Lung (tissue), 12 donors: Measurements from ENCODE around the gene VCAM1. TPM values are rescaled to one million over a fixed set of nuclear protein-coding genes. Genes with fewer than 3 reads are reported as not detected.

Experiments
- ATAC-seq: fragments of 200-7000 bp; cut with Tn5 transposase; one replicate; pipeline ENCODE4 v1.9.1; 2020; ENCODE audit warnings: moderate number of reproducible peaks; ENCODE audit not compliant: insufficient read depth, low FRiP score
- DNase-seq, 3 donors: peaks; one replicate each; pipeline ENCODE4 v3.0.0-alpha.2; 2013 to 2017
- H3K27ac ChIP-seq, 2 donors: one replicate each; pipeline ENCODE4 v1.5.1; 2013; ENCODE audit warnings: mild to moderate bottlenecking in 2 of 2, moderate library complexity in 2 of 2, control low read depth in 1 of 2, inconsistent platforms in 1 of 2, low read depth in 1 of 2, low read length in 1 of 2
- H3K27me3 ChIP-seq, 3 donors: one replicate each; pipeline ENCODE4 v1.5.1; 2013; ENCODE audit warnings: low read length in 2 of 3; ENCODE audit not compliant: control insufficient read depth in 3 of 3, insufficient read depth in 3 of 3
- H3K36me3 ChIP-seq, 4 donors: one replicate each; pipeline ENCODE4 v1.5.1; 2013; ENCODE audit warnings: low read length in 4 of 4, mild to moderate bottlenecking in 1 of 4, moderate library complexity in 1 of 4; ENCODE audit not compliant: control insufficient read depth in 4 of 4, insufficient read depth in 4 of 4
- H3K4me1 ChIP-seq, 5 donors: one replicate each; pipeline ENCODE4 v1.5.1; 2013; ENCODE audit warnings: low read length in 5 of 5, mild to moderate bottlenecking in 2 of 5, moderate library complexity in 1 of 5; ENCODE audit not compliant: control insufficient read depth in 5 of 5, insufficient read depth in 5 of 5
- H3K4me3 ChIP-seq: one replicate; pipeline ENCODE4 v1.5.1; 2013; ENCODE audit warnings: mild to moderate bottlenecking, control low read depth, moderate library complexity
- H3K9ac ChIP-seq, 2 donors: one replicate each; pipeline ENCODE4 v1.5.1; 2013; ENCODE audit warnings: low read length in 2 of 2, control low read depth in 1 of 2; ENCODE audit not compliant: insufficient read depth in 1 of 2
- H3K9me3 ChIP-seq, 4 donors: one replicate each; pipeline ENCODE4 v1.5.1; 2013; ENCODE audit warnings: low read length in 3 of 4, mild to moderate bottlenecking in 1 of 4, moderate library complexity in 1 of 4; ENCODE audit not compliant: control insufficient read depth in 4 of 4, insufficient read depth in 3 of 4
- CTCF ChIP-seq: IDR thresholded peaks from 2 replicates; pipeline ENCODE4 v1.5.1; 2012; ENCODE audit warnings: mild to moderate bottlenecking; ENCODE audit errors: control extremely low read depth, extremely low read depth
- WGBS, 2 donors: extraction: QIAGEN DNeasy Blood & Tissue Kit; methylation state at CpG; one replicate each; pipeline ENCODE4 v1.1.7; 2013; 5-methylcytosine and 5-hydroxymethylcytosine counted together
- polyA plus RNA-seq, 2 donors: library from polyadenylated mRNA; stranded (reverse); fragments of 200-250 nt; gene quantifications; one replicate each; pipeline ENCODE4 v1.2.1, GENCODE V29; 2013
- total RNA-seq, 2 donors: library from RNA; depleted of rRNA in 1 of 2; stranded (reverse); fragments of >200 nt in 1 of 2; gene quantifications; one replicate each; pipeline ENCODE4 v1.2.1, GENCODE V29; 2014 to 2021
- donor health status: control.
- donor health status: control.
- donor health status: Bipolar disorder and iron deficiency.
- donor health status: healthy.
- donor health status: DM: yes; HTN: yes; CAD: no.

VCAM1 gene
- total and polyA plus RNA-seq, 4 donors = 7.6 to 68.9 (median 7.9) TPM

- no peak overlapping the region for H3K4me3 ChIP-seq
- no peak overlapping the region for H3K27ac ChIP-seq
- no peak for ATAC-seq
- H3K9ac ChIP-seq = no peak overlapping the region
- no peaks in the 10 kb centered on the region for H3K4me1 ChIP-seq
- no peaks in the 10 kb centered on the region for H3K27me3 ChIP-seq
- no peak for DNase-seq
- 94 to 96% methylated on average over 2 of the region's 2 CpGs for WGBS, 2 donors
- H3K36me3 ChIP-seq = no peaks in the 10 kb centered on the region
- H3K9me3 ChIP-seq = peaks cover 0 to 2% (median 0%) of the 10 kb centered on the region in 4 donors
- TF ChIP-seq CTCF = no peak
Measured at GRCh38 chr1:100747771-100748170, 28.2 kb downstream of the VCAM1 start.

GRCh38 chr1:100750005-100750885, 30.7 kb downstream of the VCAM1 start:
- Histone ChIP-seq H3K27me3 (no peaks in the 10 kb centered on the region), H3K27ac (no peak overlapping the region), H3K4me1 (no peaks in the 10 kb centered on the region), H3K36me3 (no peaks in the 10 kb centered on the region), H3K4me3 (no peak overlapping the region), H3K9ac (no peak overlapping the region), H3K9me3 (peaks cover 0 to 2% (median 0%) of the 10 kb centered on the region in 4 donors)
- TF ChIP-seq CTCF = no peak
- no peak for DNase-seq
- ATAC-seq = no peak
- 86 to 88% methylated on average over 9 of the region's 9 CpGs for WGBS, 2 donors

- Histone ChIP-seq H3K27ac (no peak overlapping the region), H3K36me3 (no peaks in the 10 kb centered on the region), H3K4me1 (no peaks in the 10 kb centered on the region), H3K9me3 (no peaks in the 10 kb centered on the region), H3K4me3 (no peak overlapping the region), H3K27me3 (no peaks in the 10 kb centered on the region), H3K9ac (no peak overlapping the region)
- DNase-seq = no peak
- TF ChIP-seq CTCF = no peak
- ATAC-seq = no peak
- 91 to 96% methylated on average over 5 of the region's 5 CpGs for WGBS, 2 donors
Measured at GRCh38 chr1:100752791-100753190, 33.2 kb downstream of the VCAM1 start.
